ENCODE results near the gene MCM9. TPM values are rescaled to one million over a fixed set of nuclear protein-coding genes. Genes with fewer than 3 reads are reported as not detected.
A peak's percentile ranks its signal among the peaks of the same experiment; 100 is the strongest.

The MCM9 gene
- total and polyA plus RNA-seq, 2 of the 13 experiments (the other 11 are each of a cell fraction or from before 2014, with no cell fraction given), result 3.8 to 17.2 TPM

DNA sequence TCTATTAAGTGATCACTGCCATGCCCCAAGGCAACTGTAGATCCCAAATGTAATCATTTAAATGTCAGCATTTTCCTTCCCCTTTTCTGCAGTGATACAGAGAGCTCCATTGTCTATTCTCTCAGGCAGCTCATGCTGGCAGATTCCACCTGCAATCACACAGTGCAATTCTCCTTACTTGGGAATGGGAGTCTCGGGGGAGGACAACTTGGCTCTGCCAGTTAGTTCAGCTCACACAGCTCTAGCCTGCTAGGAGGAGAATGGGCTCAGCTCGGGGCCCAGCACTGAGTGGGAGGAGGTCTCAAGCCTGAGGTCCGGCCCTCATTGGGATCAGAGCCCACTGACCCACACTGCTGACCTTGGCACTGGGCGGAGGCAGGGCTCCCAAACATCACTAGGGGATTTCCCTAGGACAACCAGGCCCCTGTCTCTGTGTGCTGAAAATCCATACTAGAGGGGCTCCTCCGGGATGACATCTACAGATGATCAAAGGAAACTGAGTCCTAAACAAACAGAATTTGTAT, 150.3 kb downstream of the MCM9 start (continued):
- no peak for TF ChIP-seq MYPOP (CRISPR knock-in tag; IDR thresholded peaks at IDR 0.05)
- TF ChIP-seq ZNF564 (CRISPR knock-in tag; IDR thresholded peaks at IDR 0.05), result no peak
- no peak for TF ChIP-seq ZNF644 (CRISPR knock-in tag; IDR thresholded peaks at IDR 0.05; ENCODE audit: low read depth)
- peak; percentile 54; the same call in 1 of the 2 replicates for TF ChIP-seq TBX2 (CRISPR knock-in tag; IDR thresholded peaks at IDR 0.05; ENCODE audit: borderline replicate concordance)
- peak; percentile 25; the same call in 1 of the 2 replicates for TF ChIP-seq KDM5B (CRISPR knock-in tag; IDR thresholded peaks at IDR 0.05; ENCODE audit: borderline replicate concordance)
- no peak for TF ChIP-seq IKZF4 (CRISPR knock-in tag; IDR thresholded peaks at IDR 0.05; ENCODE audit: borderline replicate concordance, low read depth, not compliant biosample characterization)
- TF ChIP-seq, protein P1, sequence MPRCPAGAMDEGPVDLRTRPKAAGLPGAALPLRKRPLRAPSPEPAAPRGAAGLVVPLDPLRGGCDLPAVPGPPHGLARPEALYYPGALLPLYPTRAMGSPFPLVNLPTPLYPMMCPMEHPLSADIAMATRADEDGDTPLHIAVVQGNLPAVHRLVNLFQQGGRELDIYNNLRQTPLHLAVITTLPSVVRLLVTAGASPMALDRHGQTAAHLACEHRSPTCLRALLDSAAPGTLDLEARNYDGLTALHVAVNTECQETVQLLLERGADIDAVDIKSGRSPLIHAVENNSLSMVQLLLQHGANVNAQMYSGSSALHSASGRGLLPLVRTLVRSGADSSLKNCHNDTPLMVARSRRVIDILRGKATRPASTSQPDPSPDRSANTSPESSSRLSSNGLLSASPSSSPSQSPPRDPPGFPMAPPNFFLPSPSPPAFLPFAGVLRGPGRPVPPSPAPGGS (CRISPR knock-in tag; IDR thresholded peaks at IDR 0.05), result peak; percentile 95; the same call in 1 of the 2 replicates
- peak; percentile 36; the same call in 1 of the 2 replicates for TF ChIP-seq SP5 (CRISPR knock-in tag; IDR thresholded peaks at IDR 0.05; ENCODE audit: borderline replicate concordance, low read depth)

- no peak for FAIRE-seq
- in situ Hi-C loops (cut with HindIII; ENCODE audit: extremely low pct_ligation_motif_present, low pct_unique_long_range_greater_than_20kb), result no loop called here
- intact Hi-C loops (cut with micrococcal nuclease; ENCODE audit: unreplicated experiment), result no loop called here
- Histone ChIP-seq H3K4me2 (ENCODE audit: low read depth, low read length) (0 out of 2 replicates have a peak overlapping the region, but pooled peaks have one; percentile 65), H3K9ac (ENCODE audit: insufficient read depth, low read depth, low read length) (no peak overlapping the region), H3K9me3 (ENCODE audit: low read length) (no peaks in the 10 kb centered on the region), H2AFZ (ENCODE audit: low read length) (no peak overlapping the region), H3K79me2 (ENCODE audit: insufficient read depth, low read length) (no peaks in the 10 kb centered on the region), H3K4me3 (replicated peaks in 1 of 3; ENCODE audit: insufficient read depth in 1 of 3, low read depth in 2 of 3, low read length in 3 of 3) (no peak overlapping the region), H4K20me1 (ENCODE audit: insufficient read depth, low read length) (no peaks in the 10 kb centered on the region), H3K27ac (ENCODE audit: extremely low read length, insufficient read depth, low read length) (no peak overlapping the region), H3K4me1 (ENCODE audit: insufficient read depth, low read length) (peaks cover 20% of the 10 kb centered on the region), H3K36me3 (replicated peaks in 1 of 2; ENCODE audit: control insufficient read depth in 1 of 2, insufficient read depth in 2 of 2, low read length in 2 of 2) (no peaks in the 10 kb centered on the region), H3K27me3 (ENCODE audit: control insufficient read depth in 1 of 2, insufficient read depth in 2 of 2, low read length in 2 of 2) (peaks cover 0 to 4% of the 10 kb centered on the region in 2 experiments; a peak in 2 of 5 replicates)
- no TSS peak for BruUV-seq (replicated peaks)
- ATAC-seq, result no peak
- POLR2A ChIA-PET, result interaction anchor here (1.0 kb wide), 1 partner anchor 12 kb away, joined by 3 read pairs; no protein-coding TSS in a partner anchor
- CTCF ChIA-PET (ENCODE audit: low intra/inter-chr PET ratio, low total read pairs), result no interaction called here
- no peak for DNase-seq (ENCODE audit: low spot score)
- 6% methylated on average over 5 of the region's 5 CpGs for WGBS (ENCODE audit: low lambda C conversion rate)
- TF ChIP-seq MAFK (conservative IDR thresholded peaks at IDR 0.05 in 1 of 2, IDR thresholded peaks at IDR 0.05 in 1 of 2; ENCODE audit: low read length in 2 of 2) (peak; percentile 48 to 61), KLF6 (CRISPR knock-in tag; IDR thresholded peaks at IDR 0.05) (no peak), TCF7L2 (IDR thresholded peaks at IDR 0.05; ENCODE audit: low read depth, low read length) (no peak), ZNF431 (CRISPR knock-in tag; IDR thresholded peaks at IDR 0.05; ENCODE audit: borderline replicate concordance, low read depth) (no peak), ZNF33A (CRISPR knock-in tag; IDR thresholded peaks at IDR 0.05; ENCODE audit: borderline replicate concordance) (no peak)
- TF ChIP-seq, protein P2, sequence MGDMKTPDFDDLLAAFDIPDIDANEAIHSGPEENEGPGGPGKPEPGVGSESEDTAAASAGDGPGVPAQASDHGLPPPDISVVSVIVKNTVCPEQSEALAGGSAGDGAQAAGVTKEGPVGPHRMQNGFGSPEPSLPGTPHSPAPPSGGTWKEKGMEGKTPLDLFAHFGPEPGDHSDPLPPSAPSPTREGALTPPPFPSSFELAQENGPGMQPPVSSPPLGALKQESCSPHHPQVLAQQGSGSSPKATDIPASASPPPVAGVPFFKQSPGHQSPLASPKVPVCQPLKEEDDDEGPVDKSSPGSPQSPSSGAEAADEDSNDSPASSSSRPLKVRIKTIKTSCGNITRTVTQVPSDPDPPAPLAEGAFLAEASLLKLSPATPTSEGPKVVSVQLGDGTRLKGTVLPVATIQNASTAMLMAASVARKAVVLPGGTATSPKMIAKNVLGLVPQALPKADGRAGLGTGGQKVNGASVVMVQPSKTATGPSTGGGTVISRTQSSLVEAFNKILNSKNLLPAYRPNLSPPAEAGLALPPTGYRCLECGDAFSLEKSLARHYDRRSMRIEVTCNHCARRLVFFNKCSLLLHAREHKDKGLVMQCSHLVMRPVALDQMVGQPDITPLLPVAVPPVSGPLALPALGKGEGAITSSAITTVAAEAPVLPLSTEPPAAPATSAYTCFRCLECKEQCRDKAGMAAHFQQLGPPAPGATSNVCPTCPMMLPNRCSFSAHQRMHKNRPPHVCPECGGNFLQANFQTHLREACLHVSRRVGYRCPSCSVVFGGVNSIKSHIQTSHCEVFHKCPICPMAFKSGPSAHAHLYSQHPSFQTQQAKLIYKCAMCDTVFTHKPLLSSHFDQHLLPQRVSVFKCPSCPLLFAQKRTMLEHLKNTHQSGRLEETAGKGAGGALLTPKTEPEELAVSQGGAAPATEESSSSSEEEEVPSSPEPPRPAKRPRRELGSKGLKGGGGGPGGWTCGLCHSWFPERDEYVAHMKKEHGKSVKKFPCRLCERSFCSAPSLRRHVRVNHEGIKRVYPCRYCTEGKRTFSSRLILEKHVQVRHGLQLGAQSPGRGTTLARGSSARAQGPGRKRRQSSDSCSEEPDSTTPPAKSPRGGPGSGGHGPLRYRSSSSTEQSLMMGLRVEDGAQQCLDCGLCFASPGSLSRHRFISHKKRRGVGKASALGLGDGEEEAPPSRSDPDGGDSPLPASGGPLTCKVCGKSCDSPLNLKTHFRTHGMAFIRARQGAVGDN (CRISPR knock-in tag; IDR thresholded peaks at IDR 0.05), result no peak
These were observed 150.9 kb downstream of the MCM9 start for GRCh38 chr6:118783931-118784550.
